GM18951 (cell line): ENCODE measurements around the gene CRTC1.

Experiments
- POLR2A ChIP-seq: IDR thresholded peaks from 4 replicates; pipeline ENCODE4 v1.6.1; 2011; ENCODE audit warnings: mild to moderate bottlenecking; ENCODE audit not compliant: insufficient read length, insufficient read depth; ENCODE audit errors: extremely low read depth
- in situ Hi-C: fragments of 300-500 bp; cut with MboI; formaldehyde crosslinking; loops from one replicate; pipeline ENCODE4 v1.12.0; 2022; ENCODE audit warnings: low sequenced_read_pairs, mixed read lengths, inconsistent platforms; ENCODE audit not compliant: unreplicated experiment

The CRTC1 gene

DNA sequence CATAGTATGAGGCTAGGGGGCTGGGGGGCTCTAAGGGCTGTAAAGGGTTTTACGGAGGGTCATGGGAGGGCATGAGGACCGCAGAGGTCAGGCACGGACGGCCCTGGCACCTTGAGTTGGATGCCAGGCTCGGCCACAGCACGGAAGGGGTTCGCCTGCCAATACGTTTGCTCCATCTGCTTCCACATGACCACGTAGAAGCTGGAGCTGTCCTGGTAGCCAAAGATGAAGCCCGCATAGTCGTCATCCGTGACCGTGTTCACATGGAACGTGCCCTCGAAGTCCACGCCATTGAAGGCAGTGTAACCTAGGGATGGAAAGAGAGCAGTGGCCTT lies 101.3 kb downstream of the CRTC1 start:
- no peak for TF ChIP-seq POLR2A
- in situ Hi-C loops, result no loop called here

DNA sequence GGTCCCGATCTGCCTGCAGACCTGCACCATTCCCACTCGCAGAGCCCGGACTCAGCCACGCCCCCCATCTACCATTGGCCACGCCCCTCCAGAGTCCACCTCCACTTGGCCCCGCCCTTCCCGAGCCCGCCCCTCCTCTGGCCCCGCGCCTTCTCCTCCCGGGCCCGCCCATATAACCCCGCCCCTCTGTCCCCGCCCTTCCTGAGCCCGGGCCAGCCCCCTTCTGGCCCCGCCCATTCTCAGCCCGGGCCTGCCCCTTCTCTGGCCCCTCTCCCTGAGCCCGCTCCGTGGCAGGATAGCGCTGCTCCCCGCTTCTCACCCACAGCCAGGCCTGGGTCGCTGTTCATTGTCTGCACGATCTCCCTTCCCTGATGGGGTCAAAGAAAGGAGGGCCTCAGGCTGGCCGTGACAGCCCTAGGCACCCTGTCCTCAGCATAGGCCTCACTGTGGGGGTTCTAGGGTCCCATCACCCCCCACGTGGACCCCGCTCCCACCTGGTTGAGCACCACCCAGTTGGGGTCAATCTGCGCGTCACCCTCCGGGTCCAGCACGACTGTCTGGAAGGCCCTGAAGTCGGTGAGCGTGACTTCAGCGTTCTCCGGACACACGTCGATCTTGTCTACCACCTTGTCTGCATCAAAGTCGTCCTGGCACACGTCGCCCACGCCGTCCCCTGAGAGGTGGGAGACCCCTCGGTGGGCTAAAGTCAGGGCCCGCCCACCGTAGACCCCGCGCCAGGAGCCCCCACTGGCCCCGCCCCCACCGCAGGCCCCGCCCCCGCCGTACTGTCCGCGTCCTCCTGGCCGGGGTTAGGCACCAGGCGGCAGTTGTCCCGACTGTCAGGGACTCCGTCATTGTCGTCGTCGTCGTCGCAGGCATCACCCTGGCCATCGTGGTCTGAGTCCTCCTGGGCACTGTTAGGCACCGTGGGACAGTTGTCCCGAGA lies 102.0 kb downstream of the CRTC1 start:
- no peak for TF ChIP-seq POLR2A
- in situ Hi-C loops, result no loop called here

DNA sequence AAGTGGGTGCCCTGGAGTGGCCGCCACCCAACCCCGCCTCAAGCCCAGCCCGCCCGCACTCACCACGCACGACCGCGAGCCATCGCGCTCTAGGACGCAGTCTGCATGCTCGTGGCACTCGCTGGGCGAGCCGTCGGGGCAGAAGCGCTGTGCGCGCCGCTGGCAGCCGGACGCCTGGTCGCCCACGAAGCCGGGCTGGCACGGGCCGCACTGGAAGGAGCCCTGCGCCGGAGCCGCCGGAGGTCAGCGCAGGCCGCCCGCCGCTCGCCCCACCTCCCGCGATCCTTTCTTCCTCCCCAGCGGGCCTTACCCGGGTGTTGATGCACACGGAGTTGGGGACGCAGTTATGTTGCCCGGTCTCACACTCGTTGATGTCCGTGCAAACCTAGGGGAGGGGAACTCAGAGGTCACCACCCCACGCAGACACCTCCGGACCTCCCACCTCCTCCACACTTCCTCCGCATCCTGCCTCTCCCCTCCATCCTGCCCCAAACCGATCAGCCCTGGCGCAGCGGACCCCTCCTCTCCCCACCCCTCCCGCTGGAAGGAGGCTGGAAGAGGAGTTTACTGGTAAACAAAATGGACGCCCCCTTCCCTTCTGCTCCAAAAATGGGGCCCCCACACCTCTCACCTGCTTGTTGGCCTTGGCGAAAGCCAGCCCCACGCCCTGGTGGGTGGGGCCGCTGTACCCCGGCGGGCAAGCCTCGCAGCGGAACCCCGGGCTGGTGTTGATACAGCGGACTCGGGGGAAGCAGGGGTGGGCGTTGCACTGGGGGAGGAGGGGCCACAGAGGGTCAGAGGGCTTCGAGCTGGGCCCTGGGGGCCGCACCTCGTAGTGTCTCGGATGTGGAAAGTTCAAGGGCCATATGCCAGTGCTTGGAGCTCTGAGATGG lies 105.3 kb downstream of the CRTC1 start:
- TF ChIP-seq POLR2A, result no peak
- in situ Hi-C loops, result no loop called here

DNA sequence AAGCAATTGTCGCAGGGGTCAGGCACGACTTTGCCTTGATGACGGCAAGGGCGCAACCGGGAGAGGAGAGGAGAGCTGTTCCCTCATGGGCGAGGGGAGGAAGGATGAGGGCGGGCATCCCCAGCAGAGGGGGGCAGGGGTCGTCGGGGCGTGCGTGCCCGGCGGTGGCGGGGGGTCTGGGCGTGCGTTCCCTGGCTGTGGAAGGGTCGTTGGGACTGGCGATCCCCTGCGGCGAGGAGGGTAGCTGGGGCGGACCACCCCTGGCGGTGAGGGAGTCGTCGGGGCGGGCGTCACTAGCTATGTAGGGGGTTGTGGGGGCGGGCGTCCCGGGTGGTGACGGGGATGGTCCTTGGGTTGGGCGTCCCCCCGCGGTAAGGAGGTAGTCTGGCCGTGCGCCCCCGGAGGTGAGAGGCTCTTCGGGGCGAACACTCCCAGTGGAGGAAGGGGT lies 106.0 kb downstream of the CRTC1 start:
- in situ Hi-C loops, result no loop called here
- no peak for TF ChIP-seq POLR2A

DNA sequence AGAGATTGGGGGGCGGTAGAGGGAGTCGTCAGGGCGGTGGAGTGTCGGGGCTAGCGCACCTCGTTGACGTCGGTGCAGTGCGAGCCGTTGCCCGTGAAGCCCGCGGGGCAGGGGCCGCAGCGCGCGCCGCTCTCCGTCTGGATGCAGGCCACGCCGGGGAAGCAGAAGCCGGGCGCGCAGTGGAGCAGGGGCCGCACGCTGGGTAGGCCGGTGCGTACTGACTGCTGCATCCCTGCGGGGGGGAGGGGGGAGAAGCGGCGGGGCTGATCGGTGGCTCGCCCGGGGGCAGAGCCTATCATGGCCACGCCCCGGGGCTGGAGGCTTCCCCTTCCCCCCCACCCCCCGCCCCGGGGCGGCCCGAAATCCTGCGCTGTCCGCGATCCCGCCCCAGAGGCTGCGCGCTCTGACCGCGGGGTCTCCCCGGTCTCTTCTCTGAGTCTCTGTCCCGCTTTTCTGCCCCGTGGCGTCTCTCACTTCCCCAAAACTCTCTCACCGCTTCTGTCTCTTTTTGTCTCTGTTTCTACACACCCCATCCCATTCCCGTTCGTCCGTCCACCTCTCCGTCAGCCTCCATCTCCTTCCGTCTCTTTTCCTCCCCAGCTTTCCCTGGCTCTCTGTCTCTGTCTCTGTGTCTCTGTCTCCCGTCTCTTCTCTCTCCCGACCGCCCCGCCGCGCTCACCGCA lies 106.5 kb downstream of the CRTC1 start:
- in situ Hi-C loops, result no loop called here

DNA sequence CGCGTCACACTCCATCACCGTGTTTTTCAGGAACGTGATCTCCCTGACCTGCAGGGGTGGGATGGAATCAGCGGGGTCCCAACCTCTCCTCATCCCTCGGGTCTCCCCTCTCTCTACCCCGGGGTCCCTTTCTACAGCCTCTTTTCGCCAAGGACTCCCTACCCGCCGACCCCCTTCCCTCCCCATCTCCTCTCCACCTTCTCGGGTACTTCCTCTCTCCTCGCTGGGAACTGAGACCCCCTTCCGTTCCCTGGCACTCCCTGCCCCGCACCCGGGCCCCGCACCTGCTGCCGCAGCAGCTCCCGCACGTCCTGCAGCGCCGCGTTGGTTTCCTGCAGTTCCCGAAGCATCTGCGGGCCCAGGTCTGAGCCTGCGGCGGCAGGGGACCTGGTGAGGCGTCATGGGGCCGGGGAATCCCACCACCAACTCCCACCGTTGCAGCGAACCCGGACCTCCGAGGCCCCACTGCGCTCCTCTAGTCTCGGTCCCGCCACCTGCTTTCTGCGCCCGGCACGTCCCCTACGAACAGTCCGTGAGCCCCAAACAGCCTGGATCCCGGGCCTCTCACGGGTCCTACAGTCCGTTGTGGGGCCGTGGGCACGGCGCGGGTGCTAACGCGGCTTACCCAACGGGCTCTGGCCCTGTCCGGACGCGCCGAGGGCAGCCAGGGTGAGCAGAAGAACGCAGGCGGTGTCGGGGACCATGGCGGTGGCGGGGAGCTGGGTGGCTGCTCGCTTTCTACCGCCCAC lies 107.3 kb downstream of the CRTC1 start, which contains the start of gene COMP:
COMP (minus strand) TSS at position 740 of the 749 bp plus-strand sequence; CDS start at position 704, 36 bp downstream.
- no peak for TF ChIP-seq POLR2A
- in situ Hi-C loops, result no loop called here

More for the DNA sequence above, 106.5 kb downstream of the CRTC1 start:
- TF ChIP-seq POLR2A, result no peak

DNA sequence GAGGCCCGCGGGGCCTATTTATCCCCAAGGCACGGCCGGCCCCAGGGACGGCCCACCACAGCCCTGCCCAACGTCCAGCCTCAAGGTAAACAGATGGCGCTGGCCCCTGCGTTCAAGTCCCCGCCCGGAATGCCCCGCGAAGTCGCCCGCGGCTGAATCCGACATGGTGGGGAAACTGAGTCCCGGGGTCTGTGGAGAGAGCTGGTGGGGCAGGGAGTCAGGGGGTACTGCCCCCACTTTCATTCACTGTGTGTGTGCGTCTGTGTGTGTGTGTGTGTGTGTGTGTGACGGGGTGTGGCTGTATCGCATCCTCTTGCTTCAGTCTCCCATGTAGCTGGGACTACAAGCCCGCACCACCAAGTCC lies 107.8 kb downstream of the CRTC1 start:
- TF ChIP-seq POLR2A, result no peak
- in situ Hi-C loops, result no loop called here

DNA sequence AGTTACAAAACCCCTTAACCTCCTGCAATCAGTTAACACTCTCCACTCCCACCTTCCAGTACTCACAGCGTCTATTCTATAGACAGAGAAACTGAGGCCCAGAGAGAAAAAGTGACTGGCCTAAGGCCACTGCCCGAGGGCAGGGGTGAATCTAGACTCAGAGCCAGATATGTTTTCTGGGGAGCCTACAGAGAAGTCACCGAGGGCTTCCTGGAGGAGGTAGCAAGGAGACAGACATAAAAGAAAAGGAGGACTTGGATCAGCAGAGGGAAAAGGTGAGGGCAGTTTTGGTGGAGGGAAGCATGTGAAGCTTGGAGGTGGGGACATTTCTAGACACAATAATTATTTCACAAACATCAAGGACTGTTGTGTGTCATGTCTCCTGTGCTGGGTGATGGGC lies 109.2 kb downstream of the CRTC1 start:
- TF ChIP-seq POLR2A, result no peak
- in situ Hi-C loops, result no loop called here

DNA sequence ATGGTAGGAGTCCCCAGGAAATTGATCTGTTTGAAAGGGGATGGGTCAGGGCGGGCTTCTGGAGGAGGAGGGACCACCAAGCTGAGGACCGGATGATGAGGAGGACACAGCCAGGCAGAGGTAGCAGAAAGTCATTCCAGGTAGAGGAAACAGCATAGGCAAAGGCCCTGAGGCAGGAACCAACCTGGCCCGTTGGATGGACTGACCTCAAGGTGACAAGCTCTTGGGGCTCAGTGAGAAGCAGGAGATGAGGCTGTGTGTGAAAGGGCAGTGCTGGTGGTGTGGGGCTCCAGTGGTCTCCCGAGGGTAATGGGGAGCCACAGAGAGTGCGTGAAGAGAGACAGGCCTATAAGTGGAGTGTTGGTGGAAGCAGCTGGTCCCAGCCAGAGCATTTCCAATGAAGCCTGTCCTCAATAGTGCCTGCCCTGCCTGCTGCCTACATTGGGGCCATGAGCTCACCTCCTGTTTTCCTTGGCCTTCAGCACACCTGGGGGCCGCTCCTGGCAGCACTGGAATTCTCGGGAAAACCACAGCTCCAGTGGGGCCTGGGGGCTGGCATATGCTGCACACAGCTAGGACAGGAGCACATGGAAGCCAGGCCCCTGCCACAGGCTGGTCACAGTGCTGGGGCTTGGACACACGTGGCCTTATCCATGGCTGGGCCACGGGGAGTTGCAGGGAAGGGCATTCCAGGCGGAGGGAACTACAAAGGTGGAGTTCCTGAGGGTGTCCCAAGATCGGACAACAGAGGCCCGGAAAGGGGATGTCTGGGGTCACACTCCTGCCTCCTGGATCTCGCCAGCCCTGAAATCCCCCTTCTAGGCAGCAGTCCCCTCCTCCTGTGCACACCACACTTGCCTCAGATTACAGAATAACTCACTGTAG lies 109.9 kb downstream of the CRTC1 start:
- no peak for TF ChIP-seq POLR2A
- in situ Hi-C loops, result no loop called here

DNA sequence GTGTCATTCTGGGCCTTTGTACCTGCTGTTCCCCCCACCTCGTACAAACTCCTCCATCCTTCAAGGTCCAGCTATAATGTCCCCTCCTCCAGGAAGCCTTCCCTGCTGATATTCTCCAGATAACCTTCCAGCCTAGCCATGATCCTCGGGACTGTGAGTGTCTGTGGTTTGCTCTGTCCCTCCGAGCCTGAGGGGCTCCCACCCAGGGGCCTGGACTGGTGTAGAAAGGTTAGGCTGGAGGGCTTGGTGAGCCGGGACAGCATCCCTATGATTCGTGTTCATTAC lies 110.5 kb downstream of the CRTC1 start:
- in situ Hi-C loops, result no loop called here
- no peak for TF ChIP-seq POLR2A

DNA sequence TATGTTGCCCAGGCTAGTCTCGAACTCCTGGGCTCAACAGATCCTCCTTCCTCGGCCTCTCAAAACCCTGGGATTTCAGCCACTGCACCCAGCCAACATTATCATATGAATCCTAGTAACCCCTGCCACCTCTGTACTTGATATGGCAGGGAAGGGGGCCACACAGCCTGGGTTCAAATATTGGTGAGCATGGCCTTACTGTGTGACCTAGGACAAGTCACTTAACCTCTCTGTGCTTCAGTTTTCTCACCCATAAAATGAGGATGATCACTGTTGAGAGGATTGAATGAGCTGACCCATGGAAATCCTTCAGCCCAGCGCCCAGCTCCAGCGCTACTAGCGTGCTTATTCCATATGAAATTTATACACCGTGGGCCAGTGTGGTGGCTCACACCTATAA lies 111.2 kb downstream of the CRTC1 start:
- in situ Hi-C loops, result no loop called here
- TF ChIP-seq POLR2A, result no peak

DNA sequence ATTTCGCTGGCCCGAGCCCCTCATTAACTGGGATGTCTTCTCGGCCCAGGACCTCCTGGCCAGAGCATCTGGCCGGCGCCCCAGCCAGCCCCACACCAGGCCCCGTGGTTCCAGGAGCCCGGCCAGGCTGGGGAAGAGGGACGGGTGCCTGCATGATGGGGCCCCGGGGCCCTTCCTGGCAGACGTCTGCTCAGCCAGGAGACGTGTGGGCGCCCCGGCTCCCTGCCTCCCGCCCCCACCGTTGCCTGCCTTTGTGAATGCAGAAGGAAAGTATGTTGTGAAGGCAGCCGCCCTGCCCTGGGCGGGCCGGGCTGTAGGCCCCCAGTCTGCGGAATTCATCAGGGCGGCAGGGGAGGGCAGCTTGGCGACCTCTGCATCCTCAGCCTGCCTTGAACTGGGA lies 112.1 kb downstream of the CRTC1 start:
- TF ChIP-seq POLR2A, result no peak
- in situ Hi-C loops, result no loop called here

DNA sequence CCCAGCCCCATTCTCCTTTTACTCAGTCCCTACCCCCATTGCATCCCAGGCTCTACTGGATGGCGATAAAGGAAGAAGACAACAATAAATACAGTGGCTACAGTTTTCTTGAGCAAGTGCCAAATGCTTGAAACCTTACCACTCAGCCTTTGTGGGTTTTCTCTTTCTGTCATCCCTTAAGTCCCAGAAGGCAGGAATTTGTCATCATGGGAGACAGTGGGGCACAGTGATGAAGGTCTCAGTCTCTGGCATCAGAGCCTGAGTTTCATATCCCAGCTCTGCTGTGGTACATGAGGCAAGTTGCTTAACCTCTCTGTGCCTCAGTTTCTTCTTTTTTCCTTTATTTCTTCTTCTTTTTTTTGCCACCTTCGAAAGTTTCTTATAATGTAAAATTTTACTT lies 112.8 kb downstream of the CRTC1 start:
- no peak for TF ChIP-seq POLR2A
- in situ Hi-C loops, result no loop called here
